T-helper 1 cell (primary cell): ENCODE measurements around the gene SEPTIN5.
A peak's percentile ranks its signal among the peaks of the same experiment; 100 is the strongest.
"Not testable (repeated sequence)": the region's sequence is repeated elsewhere in the genome, so short reads cannot be mapped to it uniquely, and the experiment has no call there.

Experiments
- DNase-seq, 5 donors: peaks; one replicate each; pipeline ENCODE4 v3.0.0-alpha.2; 2012 to 2020

The SEPTIN5 gene

DNA sequence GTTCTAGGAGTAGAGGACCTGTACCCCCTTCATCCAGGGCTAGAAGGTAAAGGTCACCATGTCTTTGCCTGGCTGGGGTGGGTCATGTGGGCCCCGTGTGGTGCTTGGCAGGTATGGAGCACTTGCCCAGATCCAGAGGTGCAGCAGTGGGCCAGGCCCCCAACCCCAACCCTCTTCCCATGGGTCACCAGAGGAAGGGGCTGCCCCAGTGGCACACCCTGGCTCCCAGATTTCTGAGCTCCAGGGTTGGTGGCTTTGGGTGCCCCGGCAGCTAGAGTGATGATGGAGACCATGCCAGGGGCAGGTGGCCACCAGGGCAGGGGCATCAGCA lies 6.7 kb downstream of the SEPTIN5 start:
- no peak for DNase-seq

DNA sequence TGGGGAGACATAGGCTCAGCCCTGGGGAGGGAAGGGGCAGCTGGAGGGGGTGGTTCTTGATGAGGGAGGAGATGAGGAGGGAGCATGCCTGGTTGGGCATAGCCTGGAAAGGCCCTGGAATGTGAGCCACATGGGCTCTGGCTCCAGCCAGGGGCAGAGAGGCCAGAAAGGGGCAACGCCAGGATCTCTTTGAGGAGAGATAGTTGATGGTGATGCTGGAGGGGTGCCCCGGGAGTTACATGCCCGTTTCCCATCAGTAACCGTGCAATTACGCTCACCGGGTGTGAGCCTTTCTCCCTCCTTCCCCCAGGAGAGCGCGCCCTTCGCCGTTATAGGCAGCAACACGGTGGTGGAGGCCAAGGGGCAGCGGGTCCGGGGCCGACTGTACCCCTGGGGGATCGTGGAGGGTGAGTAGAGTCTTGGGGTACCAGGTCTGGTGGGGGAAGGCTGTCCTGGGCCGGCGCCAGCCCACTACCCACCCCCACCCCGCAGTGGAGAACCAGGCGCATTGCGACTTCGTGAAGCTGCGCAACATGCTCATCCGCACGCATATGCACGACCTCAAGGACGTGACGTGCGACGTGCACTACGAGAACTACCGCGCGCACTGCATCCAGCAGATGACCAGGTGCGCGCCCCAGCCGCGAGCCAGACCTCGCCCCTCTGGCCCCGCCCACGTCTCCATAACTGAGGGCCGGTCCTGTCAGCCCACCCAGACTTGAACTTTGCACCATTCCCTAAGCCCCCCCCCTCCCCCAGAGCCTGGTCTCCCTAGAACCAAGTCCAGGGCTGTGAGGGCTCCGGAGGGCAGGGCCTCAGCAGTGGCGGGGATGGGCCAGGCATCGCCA lies 7.3 kb downstream of the SEPTIN5 start:
- no peak for DNase-seq

DNA sequence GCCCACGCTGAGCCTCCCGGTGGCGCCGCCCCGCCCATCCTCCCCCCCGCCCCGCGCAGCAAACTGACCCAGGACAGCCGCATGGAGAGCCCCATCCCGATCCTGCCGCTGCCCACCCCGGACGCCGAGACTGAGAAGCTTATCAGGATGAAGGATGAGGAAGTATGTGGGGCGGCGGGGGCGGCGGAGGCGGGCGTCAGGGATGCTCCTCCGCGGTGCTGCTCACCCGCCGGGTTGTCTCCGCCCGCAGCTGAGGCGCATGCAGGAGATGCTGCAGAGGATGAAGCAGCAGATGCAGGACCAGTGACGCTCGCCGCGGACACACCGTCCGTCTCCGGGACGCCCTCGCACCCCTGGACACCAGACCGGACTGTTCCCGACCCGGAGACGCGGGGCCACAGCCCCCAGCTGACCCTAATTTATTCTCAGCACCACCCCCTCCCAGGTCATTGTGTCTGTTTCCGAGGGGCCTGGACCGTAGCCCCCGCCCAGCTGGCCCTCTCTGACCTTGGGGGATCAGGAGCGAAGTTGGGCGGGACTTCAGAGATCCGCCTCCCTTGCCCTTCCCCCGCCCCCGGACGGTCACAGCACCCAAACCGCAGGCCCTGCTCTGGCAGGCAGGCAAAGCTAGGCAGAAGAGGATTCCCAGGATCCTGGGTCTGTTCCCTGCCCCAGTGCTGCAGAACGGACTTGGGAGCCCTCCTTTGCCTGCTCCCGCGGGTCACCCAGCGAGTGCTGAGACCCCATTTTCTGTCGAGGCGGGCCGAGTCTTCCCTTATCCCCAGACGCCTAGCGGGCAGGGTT lies 8.1 kb downstream of the SEPTIN5 start:
- DNase-seq: no peak

DNA sequence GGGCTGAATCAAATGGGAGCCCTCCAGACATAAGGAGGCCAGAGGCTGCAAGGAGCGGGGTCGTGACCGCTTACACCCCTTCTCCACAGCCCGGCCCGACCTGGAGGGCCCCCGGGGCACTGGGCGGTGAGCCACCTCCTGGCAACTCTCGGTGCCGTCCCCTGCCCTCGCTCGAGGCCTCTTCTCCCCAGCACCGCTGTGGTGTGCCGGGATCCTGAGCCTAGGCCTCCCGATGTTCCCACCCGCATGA lies 8.6 kb downstream of the SEPTIN5 start:
- DNase-seq: no peak

DNA sequence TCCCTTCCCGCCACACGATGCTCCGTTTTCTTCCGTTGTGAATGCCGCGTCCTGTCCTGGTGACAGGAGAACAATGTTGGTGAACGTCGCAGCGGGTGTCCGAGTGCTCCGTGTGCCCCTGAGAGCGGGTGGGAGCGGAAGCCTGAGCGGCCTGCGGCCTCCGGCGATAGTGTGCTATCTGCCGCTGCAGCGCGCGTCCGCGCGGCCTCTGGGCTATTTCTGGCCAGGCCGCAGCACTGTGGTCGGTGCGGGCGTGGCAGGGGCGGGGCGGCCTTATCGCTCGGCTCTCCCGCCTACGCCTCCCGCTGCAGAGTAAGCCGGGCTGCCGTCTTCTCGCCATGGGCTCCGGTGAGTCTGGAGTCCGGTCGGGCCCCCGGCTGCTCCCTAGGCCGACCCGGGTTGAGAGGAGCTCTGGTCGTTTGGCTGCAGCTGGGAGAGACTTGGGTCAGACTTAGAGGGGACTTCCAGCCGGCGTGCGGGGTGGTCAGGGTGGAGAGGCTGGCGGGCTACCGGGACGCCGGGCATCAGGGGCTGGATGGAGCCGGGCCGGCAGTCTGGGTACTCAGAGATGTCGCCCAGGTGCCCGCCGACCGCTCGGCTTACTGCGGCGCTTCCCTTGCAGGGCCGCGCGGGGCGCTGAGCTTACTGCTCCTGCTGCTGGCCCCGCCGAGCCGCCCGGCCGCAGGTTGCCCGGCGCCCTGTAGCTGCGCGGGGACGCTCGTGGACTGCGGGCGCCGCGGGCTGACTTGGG lies 9.1 kb downstream of the SEPTIN5 start, which contains the start of gene GP1BB:
GP1BB (plus strand) TSS at position 308 of the 751 bp plus-strand sequence; CDS start at position 339, 31 bp downstream.
- DNase-seq: peak in 1 of 5 donors; percentile 30

DNA sequence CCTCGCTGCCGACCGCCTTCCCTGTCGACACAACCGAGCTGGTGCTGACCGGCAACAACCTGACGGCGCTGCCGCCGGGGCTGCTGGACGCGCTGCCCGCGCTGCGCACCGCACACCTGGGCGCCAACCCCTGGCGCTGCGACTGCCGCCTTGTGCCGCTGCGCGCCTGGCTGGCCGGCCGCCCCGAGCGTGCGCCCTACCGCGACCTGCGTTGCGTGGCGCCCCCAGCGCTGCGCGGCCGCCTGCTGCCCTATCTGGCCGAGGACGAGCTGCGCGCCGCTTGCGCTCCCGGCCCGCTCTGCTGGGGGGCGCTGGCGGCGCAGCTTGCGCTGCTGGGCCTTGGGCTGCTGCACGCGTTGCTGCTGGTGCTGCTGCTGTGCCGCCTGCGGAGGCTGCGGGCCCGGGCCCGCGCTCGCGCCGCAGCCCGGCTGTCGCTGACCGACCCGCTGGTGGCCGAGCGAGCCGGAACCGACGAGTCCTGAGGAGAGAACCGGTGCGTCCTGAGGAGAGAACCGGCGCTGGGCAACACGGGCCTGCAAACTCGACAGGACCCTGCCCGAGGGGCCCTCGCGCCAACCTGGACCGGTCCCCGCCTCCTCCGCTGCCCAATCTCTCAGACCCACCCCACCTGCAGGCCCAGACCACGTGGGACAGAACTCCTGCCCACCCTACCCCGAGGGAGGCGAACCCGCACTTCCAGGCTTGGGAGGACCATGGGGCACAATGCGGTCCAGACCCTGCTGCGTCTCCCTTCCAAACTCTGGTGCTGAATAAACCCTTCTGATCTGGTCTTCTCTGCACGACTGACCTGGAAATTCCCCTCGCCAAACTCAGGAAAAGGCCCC lies 9.9 kb downstream of the SEPTIN5 start:
- peak in 1 of 5 donors; percentile 39 for DNase-seq

DNA sequence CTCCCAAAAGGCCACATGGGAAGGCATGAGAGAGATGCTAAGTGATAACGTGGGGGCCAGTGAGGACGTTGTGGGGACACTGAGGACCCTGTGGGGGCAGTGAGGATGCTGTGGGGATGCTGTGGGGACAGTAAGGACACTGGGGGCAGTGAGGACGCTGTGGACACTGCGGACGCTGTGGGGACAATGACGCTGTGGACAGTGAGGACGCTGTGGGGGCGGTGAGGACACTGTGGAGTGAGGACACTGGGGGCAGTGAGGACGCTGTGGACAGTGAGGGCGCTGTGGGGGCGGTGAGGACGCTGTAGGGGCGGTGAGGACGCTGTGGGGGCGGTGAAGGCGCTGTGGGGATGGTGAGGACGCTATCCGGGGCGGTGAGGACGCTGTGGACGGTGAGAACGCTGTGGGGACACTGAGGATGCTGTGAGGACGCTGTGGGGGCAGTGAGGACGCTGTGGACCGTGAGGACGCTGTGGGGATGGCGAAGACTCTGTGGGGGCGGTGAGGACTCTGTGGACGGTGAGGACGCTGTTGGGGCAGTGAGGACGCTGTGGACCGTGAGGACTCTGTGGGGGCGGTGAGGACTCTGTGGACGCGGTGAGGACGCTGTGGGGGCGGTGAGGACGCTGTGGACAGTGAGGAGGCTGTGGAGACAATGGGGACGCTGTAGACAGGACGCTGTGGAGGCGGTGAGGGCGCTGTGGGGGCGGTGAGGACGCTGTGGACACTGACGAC lies 10.8 kb downstream of the SEPTIN5 start:
- no peak for DNase-seq

DNA sequence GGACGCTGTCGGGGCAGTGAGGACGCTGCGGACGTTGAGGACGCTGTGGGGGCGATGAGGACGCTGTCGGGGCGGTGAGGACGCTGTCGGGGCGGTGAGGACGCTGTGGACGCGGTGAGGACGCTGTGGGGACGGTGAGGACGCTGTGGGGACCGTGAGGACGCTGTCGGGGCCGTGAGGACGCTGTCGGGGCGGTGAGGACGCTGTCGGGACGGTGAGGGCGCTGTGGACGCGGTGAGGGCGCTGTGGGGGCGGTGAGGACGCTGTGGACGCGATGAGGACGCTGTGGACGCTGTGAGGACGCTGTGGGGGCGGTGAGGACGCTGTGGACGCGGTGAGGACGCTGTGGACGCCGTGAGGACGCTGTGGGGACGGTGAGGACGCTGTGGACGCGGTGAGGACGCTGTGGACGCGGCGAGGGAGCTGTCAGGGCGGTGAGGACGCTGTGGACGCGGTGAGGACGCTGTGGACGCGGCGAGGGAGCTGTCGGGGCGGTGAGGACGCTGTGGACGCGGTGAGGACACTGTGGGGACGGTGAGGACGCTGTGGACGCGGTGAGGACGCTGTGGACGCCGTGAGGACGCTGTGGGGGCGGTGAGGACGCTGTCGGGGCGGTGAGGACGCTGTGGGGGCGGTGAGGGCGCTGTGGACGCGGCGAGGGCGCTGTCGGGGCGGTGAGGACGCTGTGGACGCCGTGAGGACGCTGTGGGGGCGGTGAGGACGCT lies 11.9 kb downstream of the SEPTIN5 start:
- DNase-seq: not testable (repeated sequence)

DNA sequence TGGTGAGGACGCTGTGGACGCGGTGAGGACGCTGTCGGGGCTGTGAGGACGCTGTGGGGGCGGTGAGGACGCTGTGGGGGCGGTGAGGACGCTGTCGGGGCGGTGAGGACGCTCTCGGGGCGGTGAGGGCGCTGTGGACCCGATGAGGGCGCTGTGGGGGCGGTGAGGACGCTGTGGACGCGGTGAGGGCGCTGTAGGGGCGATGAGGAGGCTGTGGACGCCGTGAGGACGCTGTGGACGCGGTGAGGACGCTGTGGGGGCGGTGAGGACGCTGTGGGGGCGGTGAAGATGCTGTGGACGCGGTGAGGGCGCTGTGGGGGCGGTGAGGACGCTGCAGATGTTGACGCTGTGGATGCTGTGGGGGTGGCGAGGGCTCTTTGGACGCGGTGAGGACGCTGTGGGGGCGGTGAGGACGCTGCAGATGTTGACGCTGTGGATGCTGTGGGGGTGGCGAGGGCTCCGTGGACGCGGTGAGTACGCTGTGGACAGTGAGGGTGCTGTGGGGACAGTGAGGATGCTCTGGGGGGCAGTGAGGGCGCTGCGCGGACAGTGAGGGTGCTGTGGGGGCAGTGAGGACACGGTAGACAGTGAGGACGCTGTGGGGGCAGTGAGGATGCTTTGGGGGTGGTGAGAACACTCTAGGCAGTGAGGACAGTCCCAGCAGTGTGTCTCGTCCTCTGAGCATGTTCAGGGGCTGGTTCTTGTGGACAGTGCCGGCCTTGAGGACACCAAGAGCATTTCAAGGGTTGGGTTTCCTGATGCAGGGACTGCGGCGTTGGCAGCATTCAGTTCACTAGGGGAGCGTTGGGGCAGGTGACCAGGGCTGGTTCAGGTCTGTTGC lies 13.2 kb downstream of the SEPTIN5 start:
- DNase-seq: no peak

DNA sequence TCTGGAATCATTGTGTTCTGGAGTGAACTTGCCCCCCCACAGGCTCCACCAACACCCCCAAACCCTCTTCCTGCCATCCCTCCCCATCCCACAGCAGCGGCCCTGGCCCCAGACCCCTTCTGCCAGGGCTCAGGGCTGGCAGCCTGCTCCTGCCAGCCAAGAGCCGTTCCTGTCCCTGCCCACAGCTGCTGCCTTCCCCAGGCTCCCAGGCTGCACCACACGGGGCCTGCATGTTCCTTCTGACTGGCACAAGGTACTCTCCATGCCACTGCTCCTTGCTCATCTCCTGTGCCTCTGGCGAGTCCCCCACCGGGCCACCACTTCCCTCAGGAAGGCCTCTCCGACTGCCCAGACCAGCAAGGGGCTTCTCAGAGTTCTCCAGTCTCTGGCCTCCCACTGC lies 14.0 kb downstream of the SEPTIN5 start:
- DNase-seq: no peak

DNA sequence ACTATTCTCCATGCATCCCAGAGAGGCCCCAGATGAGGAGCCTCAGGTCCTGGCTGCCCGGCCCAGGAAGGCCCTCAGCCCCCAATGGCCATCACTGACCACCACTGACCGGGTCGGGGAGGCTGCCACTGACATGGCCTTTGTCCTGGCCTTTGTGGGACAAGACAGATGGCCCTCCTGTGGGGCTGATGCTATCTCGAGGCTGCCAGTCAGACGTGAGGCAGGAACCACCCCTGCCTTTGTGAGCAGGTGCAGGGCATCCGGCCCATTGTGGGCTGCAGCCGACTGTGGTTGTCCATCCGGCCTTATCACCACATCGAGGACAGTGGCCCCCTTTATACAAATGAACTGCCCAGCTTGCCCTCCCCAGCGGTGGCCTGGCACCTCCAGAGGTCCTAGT lies 14.5 kb downstream of the SEPTIN5 start:
- DNase-seq: no peak

DNA sequence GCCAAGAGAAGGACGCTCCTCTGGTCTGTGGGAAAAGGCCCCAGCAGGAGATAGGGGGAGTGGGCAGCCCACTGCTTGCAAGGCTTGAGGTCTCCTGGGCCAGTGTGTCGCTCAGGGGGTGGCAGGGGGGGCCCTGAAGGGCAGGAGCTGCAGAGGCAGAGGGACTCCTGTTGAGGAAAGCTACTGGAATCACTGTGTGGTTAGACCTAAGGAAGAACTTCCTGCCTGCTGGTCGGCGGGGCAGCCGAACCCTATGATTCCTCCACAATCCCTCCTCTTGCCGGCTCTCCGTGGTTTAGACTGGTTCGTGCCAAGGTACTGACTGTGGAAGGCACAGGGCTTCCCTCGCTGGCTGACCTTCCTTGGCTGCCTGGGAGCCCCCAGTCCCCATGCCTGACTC lies 15.2 kb downstream of the SEPTIN5 start:
- DNase-seq: no peak

DNA sequence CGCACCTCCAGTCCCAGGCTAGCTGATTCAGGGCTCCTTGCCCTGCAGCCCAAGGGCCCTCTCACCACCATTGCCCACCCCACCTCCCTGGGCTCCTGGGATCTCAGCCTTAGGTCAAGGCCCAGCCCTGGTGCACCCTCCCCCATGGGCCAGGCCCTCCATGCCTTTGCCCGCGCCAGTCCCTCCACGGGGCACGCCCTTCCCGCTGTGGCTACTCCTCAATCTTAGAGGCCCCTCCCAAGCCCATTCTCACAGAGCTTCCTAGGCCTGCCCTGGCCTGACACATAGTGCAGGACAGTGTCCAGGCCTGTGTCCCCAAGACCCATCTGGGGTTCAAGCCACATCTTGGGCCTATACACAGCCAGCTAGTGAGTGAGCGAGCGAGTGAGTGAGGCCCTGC lies 15.9 kb downstream of the SEPTIN5 start:
- no peak for DNase-seq

DNA sequence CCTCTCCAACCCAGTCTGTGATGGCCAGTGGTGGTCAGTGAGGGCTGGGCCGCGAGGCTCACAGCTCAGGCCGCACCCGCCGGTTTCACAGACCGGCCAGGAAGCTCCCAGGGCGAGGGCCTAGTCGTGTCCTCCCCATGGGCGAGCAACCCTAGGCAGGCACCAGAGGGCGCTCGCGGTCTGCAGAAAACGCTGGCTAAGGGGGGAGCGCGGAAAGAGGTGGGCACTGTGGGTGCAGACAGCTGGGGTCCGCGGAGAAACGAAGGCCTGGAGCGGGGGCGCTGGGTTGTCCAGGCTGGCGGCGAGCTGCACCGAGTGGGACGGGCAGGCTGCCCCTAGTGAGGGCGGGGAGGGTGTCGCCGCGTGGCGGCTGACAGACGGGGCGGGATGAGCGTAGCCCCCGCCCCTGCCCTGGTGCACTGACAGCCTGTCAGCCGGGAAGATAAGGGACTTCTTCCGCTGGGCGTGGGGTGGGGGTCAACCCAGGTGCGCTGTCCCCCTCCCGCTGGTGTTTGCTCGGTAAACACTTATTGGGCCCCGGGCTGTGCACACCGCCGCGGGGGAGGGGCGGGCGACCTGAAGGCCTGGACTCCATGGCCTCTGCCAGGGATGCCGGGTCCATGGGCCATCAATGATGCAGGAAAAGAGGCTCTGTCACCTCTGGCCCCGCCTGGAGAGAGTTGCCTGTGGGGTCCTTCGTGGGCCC lies 16.5 kb downstream of the SEPTIN5 start:
- peak; percentile 66 to 86 (median 68) for DNase-seq

DNA sequence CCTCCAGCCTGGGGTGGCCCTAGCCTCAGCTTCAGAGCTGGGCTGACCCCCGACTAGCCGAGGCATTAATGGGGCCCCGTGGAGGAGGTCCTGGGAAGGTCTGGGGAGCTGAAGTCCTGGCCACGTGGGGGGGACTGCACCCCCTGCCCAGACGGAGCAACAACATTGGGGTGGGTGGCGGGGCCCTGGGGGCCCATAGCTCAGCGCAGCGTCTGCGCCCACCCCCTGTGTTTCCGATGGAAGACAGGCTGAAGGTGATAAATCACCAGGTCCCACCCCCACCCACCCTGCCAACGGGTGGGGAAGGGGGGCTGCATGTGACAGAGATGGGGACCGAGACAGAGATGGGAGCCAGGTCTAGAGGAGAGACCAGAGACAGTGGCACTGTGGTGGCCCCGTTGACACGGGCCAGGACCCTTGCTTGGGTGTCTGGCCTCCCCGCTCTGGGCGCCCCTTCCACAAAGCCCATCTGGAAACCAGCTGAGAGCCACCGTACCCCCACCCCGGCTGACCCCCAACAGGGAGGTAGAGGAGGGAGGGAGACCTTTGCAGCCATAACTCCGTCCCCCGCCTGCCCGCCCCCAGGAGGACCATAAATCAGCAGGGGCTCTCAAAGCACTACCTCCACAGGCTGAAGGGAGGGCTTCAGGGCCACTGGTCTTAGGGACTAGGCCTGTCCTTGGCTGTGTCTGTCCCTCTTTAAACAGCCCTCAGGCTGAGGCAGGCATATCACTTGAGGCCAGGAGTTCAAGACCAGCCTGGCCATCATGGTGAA lies 17.2 kb downstream of the SEPTIN5 start:
- DNase-seq: no peak

DNA sequence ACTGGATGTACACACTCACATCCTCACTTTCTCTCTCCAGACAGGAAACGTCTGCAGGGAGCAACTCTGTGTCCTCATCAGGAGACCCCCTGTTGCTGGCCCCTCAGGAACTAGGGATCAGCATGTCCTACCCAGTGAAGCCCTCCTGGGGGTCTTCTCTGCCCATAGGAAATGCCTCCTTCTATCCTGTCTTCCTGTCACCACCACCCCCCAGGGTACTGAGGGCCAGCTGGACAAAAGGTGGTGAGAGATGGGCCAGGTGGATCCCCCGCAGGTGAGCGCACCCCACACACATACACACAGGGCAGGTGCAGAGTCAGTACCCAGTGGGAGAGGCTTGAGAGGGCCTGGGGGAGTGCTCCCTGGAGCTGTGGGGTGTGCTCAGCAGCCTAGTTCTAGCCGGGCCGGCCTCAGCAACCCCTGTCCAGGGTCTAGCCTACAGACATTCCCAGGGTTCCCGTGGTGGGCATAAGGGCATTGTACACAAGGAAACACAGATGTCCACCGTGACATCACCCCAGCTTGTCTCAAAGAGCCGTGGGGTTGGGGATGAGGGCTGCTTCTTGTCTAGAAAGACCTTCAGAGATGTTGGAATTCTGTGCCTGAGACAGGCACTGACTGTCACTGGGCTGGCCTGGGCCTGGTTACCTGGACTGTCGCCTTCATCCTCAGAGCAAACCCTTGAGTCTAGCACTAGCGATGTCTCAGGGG lies 18.3 kb downstream of the SEPTIN5 start:
- DNase-seq: no peak

DNA sequence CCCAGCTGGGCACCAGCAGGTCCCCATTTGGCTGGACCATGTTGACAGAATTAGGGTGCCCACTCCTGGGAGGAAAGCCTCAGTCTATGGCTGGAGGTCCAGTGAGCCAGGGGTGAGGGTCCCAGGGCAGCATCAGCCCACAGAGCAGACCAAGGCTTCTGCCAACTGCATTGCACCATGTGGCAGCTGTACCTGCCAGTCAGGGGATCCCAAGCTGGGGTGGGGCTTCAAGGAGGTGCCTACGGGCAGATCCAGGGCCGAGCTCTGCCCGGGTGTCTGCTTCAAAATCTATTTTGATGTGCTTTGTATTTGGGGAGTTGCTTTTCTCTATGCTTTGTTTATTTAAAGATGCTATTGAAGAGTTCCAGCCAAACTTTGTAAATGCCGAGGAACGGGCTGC lies 19.5 kb downstream of the SEPTIN5 start:
- DNase-seq: no peak

DNA sequence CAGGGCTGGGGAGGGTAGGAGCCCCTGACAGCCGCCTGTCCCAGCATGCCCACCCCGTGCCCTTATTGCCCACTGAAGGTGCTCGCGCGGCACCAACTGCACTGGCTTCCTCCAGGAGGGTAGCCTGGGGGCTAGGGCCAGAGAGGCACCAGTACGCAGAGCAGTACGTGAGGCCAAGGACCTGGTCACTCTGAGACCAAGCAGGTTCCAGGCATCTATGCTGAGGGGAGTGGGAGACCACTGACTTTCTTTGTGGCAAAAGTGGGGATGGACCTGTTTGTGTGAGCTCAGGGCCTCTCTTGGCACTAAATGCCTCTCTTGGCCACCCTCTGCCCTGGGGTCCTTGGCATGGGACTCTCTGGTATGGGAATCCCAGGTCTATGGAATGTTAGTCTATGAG lies 19.9 kb downstream of the SEPTIN5 start:
- no peak for DNase-seq
